Measurements from ENCODE around the gene B3GLCT.
"Not testable (repeated sequence)": the region's sequence is repeated elsewhere in the genome, so short reads cannot be mapped to it uniquely, and the experiment has no call there.

B3GLCT gene

DNA sequence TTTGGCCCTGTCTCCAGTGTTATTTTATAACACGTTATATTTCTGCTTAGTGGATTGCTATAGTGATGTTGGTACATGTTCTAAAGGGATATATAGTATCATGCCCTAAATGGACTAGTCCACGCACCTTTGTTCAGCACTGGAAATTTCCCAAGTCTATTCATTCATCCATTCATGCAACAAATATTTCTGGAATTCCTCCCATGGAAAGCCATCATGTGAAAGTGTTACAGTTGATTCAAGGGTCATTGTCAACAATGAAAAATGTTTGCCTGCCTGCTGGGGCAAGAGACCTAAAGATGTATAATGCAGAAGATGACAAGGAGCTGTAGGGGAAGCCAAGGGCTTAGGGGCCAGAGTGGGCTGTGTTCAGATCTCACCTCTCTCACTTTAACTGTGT lies 27.2 kb upstream of the B3GLCT start:
- Mint-ChIP-seq H3K27ac (no peak overlapping the region), H3K4me1 (peaks cover 14% of the 10 kb centered on the region), H3K27me3 (no peaks in the 10 kb centered on the region), H3K36me3 (no peaks in the 10 kb centered on the region), H3K4me3 (no peak overlapping the region), H3K9me3 (peaks cover 4% of the 10 kb centered on the region)
- no peak for DNase-seq
- CTCF ChIA-PET, result no interaction called here

DNA sequence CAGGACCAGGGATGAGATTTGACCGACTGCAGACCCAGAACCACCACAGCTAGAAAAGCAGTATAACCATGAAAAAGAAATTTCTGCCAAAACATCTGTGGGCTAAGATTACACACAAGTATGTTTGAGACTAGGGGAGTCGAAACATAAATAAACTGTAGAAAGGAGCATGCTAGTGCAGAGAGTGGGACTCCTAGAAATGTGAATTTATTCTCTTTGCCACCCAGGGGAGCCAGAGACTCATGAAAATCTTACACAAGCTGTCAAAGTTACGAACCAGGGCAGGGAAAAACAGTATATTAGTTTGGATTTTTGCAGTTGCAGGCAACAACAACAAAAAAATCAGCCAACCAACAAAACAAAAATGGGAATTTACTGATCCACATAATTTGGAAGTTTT lies 25.8 kb upstream of the B3GLCT start:
- Mint-ChIP-seq H3K27me3 (no peaks in the 10 kb centered on the region), H3K4me1 (peaks cover 12% of the 10 kb centered on the region), H3K27ac (no peak overlapping the region), H3K36me3 (no peaks in the 10 kb centered on the region), H3K4me3 (no peak overlapping the region), H3K9me3 (peaks cover 4% of the 10 kb centered on the region)
- no peak for DNase-seq
- CTCF ChIA-PET, result interaction anchor here (0.6 to 0.9 kb wide), 2 partner anchors 8 to 309 kb away, joined by 3 read pairs; no protein-coding TSS in a partner anchor

DNA sequence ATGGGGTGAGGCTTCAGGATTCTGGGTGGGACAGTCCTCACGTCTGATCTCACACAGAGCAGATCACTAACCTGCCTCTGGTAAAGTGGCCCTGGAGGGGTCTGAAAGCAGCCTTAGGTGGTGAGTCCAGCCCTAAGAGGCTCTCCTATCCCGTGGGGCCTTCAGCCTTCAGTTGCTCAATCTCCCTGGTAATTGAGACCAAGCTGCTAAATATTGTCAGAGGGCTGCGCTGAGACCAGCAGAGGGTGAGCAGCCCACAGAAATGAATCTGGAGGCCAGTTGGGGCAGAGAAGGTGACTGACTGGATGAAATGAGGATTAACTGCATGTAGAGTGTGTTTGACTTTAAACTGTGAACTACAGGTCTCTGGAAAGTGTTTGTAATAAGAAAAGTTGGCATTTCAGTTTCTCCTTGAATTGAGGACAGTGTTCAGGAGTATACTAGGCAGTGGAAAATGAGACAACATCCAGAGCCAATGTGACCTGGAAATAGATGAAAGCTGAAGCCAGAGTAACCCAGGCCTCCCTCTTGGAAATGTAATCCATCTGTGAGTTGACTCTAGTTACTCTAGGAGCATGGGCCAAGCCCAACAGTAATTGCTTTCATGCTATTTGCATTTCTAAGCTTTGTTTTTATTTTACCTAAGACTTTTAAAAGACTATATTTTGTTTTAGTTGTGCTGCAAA lies 23.8 kb upstream of the B3GLCT start:
- CTCF ChIA-PET, result interaction anchor here (1.0 kb wide), 1 partner anchor 23 kb away, joined by 4 read pairs; the partner anchor contains the start of gene B3GLCT
- Mint-ChIP-seq H3K9me3 (peaks cover 4% of the 10 kb centered on the region), H3K27ac (no peak overlapping the region), H3K4me3 (no peak overlapping the region), H3K36me3 (no peaks in the 10 kb centered on the region), H3K27me3 (no peaks in the 10 kb centered on the region), H3K4me1 (peaks cover 2% of the 10 kb centered on the region)
- no peak for DNase-seq

DNA sequence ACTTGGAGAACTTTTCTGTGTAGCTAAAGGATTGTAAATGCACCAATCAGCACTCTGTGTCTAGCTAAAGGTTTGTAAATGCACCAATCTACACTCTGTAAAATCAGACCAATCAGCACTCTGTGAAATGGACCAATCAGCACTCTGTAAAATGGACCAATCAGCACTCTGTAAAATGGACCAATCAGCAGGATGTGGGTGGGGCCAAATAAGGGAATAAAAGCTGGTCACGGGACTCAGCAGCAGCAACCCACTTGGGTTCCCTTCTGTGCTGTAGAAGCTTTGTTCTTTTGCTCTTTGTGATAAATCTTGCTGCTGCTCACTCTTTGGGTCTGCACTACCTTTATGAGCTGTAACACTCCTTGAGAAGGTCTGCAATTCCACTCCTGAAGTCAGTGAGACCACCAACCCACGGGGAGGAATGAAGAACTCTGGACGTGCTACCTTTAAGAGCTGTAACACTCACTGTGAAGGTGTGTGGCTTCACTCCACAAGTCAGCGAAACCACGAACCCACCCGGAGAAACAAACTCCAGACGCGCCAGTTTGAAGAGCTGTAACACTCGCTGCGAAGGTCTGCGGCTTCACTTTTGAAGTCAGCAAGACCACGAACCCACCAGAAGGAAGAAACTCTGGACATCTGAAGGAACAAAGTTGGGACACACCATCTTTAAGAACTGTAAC lies 21.8 kb upstream of the B3GLCT start:
- DNase-seq, CTCF ChIA-PET, H3K27ac Mint-ChIP-seq, H3K4me3 Mint-ChIP-seq, H3K36me3 Mint-ChIP-seq, H3K27me3 Mint-ChIP-seq, H3K4me1 Mint-ChIP-seq, H3K9me3 Mint-ChIP-seq: not testable (repeated sequence)

DNA sequence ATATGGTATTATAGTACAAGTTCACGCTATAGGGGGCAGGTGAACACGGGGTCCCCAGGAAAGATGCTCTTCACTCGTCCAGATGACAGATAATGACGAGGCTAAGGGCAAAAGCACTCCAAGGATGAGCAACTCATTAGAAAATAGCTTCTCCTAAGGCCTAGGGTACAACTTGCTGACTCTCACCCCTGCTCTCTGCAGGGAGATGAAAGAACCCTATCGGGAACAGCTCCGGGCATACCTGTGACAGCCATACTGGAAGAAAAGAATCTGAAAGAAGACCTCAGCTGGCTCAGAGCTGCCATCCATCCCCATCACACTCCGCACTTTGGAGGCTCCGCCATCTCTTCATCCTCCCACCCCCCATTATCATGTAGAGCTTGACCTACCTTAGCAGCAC lies 20.5 kb upstream of the B3GLCT start:
- no peak for DNase-seq
- Mint-ChIP-seq H3K27me3 (no peaks in the 10 kb centered on the region), H3K27ac (no peak overlapping the region), H3K9me3 (peaks cover 4% of the 10 kb centered on the region), H3K4me3 (no peak overlapping the region), H3K36me3 (no peaks in the 10 kb centered on the region), H3K4me1 (no peaks in the 10 kb centered on the region)
- CTCF ChIA-PET, result no interaction called here

DNA sequence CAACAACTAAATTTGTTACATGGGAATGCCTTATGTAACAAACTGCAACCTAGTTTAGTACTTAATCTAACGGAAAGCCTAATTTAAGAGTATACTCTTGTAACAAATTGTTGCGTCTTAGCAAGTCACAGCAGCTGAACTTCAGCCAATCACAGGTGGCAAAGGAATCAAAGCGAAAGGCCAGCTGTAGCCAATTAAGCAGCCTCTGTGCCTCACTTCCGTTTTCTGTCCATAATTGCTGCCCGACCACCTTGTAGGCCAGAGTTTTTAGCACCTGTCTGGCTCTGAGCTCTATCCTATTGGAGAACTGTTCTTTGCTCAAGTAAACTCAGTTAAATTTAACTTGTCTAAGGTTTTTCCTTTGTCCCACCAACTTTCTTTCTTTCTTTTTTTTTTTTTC lies 20.0 kb upstream of the B3GLCT start:
- no peak for DNase-seq
- Mint-ChIP-seq H3K4me1 (no peaks in the 10 kb centered on the region), H3K36me3 (no peaks in the 10 kb centered on the region), H3K27ac (no peak overlapping the region), H3K4me3 (no peak overlapping the region), H3K27me3 (no peaks in the 10 kb centered on the region), H3K9me3 (peaks cover 4% of the 10 kb centered on the region)
- CTCF ChIA-PET, result no interaction called here

DNA sequence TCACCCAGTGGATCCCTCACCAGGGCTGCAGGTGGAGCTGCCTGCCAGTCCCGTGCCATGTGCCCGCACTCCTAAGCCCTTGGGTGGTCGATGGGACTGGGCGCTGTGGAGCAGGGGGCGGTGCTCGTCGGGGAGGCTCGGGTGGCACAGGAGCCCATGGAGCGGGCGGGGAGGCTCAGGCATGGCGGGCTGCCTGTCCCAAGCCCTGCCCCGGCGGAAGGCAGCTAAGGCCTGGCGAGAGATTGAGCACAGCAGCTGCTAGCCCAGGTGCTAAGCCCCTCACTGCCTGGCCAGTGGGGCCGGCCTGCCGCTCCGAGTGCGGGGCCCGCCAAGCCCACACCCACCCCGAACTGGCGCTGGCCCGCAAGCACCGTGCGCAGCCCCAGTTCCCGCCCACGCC lies 16.8 kb upstream of the B3GLCT start:
- H3K4me3 Mint-ChIP-seq, result no peak overlapping the region

DNA sequence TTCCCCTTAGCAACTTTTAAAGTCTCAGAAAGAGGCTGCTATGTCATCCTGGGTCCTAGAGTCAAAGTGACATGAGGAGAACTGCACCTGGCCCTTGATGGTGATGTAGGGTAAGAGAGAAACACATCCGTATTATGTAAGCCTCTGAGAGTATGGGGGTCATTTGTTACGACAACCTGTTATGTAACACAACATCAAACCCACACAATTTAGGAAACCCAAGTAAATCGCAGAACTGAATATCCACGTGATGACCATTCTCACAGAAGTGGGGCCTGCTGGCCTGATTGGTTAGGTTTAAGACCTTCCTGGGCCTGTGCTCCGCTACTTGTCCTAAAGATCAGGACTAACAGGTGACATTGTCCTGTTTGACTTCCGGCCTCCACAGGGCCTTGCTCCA lies 15.3 kb upstream of the B3GLCT start:
- CTCF ChIA-PET, result no interaction called here
- Mint-ChIP-seq H3K27ac (no peak overlapping the region), H3K9me3 (no peaks in the 10 kb centered on the region), H3K4me1 (no peaks in the 10 kb centered on the region), H3K36me3 (no peaks in the 10 kb centered on the region), H3K4me3 (no peak overlapping the region), H3K27me3 (peaks cover 20% of the 10 kb centered on the region)
- no peak for DNase-seq

More for the DNA sequence above, 16.8 kb upstream of the B3GLCT start:
- H3K9me3 Mint-ChIP-seq, result no peaks in the 10 kb centered on the region
- no peak overlapping the region for H3K27ac Mint-ChIP-seq
- CTCF ChIA-PET, result interaction anchor here (1.0 kb wide), 1 partner anchor 9 kb away, joined by 3 read pairs; no protein-coding TSS in a partner anchor
- H3K36me3 Mint-ChIP-seq, result no peaks in the 10 kb centered on the region
- peaks cover 5% of the 10 kb centered on the region for H3K27me3 Mint-ChIP-seq
- H3K4me1 Mint-ChIP-seq, result no peaks in the 10 kb centered on the region
- DNase-seq, result no peak

DNA sequence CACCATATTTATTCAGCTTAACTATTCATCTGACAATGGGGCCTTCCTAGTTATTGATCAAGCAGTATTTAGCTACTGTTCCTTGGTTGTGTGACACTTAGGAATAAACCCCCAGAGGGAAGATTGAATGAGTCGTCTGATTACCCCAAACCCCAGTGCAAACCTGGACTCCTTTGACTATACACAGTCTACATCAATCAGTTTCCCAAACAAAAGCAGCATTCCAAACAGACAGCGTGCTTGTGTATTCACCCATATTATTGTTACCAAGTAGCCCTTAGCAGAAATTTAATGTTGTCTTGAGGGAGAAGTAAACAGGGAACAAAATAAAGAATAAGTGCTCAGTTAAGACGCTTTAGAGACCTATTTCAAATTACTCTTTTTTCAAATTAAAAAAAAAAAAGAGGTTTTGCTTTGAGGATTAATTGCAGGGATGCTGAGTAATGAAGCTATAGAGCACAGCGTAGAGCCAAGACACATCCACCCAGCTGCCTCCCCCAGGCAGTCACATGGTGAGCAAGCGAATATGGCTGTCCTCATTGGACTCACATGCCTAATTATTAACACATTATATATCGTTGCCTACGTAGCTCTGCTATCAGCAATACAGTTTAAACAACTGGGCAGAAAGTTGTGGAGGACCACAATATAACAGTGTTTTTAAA lies 14.7 kb upstream of the B3GLCT start:
- Mint-ChIP-seq H3K36me3 (no peaks in the 10 kb centered on the region), H3K9me3 (no peaks in the 10 kb centered on the region), H3K27me3 (peaks cover 25% of the 10 kb centered on the region), H3K4me1 (no peaks in the 10 kb centered on the region), H3K27ac (no peak overlapping the region), H3K4me3 (no peak overlapping the region)
- CTCF ChIA-PET, result no interaction called here
- DNase-seq, result no peak

DNA sequence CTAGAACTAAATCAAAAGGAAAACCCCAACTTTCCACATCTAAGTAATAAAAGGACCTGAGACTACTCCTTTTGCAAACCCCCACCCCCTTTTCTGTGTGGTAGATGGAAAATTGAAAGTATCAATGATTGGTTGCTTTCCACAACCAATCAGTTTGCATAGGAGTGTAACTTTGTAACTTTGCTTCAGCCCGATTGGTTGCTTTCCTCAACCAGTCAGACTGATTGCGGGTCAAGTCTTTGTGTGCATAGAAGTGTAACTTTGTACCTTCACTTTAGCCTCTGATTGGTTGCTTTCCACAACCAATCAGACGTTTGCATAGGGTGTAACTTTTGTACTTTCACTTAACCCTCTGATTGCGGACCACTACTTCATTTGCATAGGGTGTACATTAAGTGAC lies 8.0 kb upstream of the B3GLCT start:
- DNase-seq, result no peak
- Mint-ChIP-seq H3K27me3 (peaks cover 37% of the 10 kb centered on the region), H3K36me3 (no peaks in the 10 kb centered on the region), H3K4me1 (no peaks in the 10 kb centered on the region), H3K27ac (no peak overlapping the region), H3K9me3 (no peaks in the 10 kb centered on the region), H3K4me3 (no peak overlapping the region)
- CTCF ChIA-PET, result no interaction called here

DNA sequence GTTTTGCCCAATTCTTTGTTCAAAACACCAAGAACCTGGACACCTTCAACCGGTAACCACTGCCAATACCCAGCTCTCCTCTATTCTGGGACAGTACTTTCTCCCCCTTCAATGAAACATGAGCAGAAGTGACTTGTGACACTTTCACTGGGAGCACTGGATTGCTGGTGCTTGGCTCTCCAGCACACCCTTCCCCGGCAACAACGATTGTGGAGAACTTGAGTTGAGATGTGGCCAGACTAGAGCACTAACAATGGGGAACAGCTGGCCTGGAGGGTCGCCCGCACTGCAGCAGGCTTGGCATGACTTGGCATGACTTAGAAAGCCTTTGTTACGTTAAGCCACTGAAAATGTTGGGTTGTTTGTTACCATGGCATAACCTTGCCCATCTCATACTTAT lies 7.5 kb upstream of the B3GLCT start:
- Mint-ChIP-seq H3K27ac (no peak overlapping the region), H3K4me3 (no peak overlapping the region), H3K9me3 (no peaks in the 10 kb centered on the region), H3K36me3 (no peaks in the 10 kb centered on the region), H3K4me1 (no peaks in the 10 kb centered on the region), H3K27me3 (peaks cover 34% of the 10 kb centered on the region)
- no peak for DNase-seq
- CTCF ChIA-PET, result no interaction called here

DNA sequence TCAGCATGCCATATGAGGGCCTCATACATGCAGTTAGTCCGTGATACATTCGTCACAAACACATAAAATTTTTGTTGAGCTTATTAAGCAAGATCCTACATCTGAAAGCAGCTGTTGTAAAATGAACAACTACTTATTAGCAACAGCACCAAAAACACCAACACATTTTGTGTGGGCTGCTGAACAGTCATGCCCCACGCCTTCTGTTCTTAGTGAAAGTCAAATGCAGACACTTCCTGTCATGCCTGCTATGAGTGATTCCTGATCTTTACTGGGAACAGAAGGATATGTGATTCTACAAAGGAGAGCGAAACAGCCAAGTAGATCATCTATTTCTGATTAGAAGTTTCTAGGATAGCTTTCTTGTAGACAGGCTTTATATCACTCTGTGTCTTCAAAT lies 4.2 kb upstream of the B3GLCT start:
- Mint-ChIP-seq H3K36me3 (no peaks in the 10 kb centered on the region), H3K27me3 (peaks cover 24% of the 10 kb centered on the region), H3K4me1 (peaks cover 4% of the 10 kb centered on the region), H3K27ac (no peak overlapping the region), H3K9me3 (no peaks in the 10 kb centered on the region), H3K4me3 (no peak overlapping the region)
- CTCF ChIA-PET, result no interaction called here
- no peak for DNase-seq

DNA sequence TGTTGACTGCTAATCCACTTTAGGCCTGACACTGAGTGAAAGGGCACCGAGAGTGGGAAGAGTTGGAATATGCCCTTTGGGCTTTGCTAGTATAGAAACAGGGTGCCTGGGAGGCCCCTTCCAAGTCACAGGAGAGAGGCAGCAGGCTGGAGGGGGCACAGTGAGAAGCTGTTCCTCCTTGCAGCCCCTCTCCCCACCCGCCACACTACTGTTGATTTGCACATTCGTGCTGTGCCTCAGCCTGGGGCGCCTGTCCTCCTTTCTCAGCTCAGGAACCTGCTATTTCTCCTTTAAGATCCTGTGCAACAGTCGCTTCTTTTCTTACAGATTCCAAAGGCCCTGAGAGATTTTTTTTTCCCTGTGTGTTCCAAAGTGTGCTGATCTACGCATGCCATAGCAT lies 2.8 kb upstream of the B3GLCT start:
- Mint-ChIP-seq H3K4me3 (no peak overlapping the region), H3K27ac (no peak overlapping the region)
- CTCF ChIA-PET, result no interaction called here

DNA sequence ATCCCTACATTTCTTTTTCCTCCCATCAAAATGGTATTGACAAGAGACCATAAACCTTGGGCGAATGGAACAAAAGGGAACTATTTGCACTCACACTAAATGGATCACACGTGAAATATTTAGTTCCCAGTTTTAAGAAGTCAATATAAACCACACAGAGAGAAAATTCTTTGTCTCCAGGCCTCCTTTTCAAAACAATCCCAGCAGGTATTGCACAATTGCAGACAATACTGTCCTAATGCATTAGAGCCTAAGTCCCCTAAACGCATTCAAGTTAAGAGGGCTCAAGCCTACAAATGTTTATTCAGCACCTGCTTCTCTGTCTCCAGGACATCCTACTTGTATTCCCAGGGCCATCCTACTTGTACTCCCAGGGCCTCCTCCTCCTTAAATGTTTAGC lies 1.3 kb upstream of the B3GLCT start:
- Mint-ChIP-seq H3K27me3 (peaks cover 16% of the 10 kb centered on the region), H3K9me3 (no peaks in the 10 kb centered on the region), H3K4me3 (no peak overlapping the region), H3K4me1 (peaks cover 11% of the 10 kb centered on the region), H3K27ac (no peak overlapping the region), H3K36me3 (no peaks in the 10 kb centered on the region)
- CTCF ChIA-PET, result no interaction called here
- DNase-seq, result no peak

More for the DNA sequence above, 2.8 kb upstream of the B3GLCT start:
- DNase-seq, result no peak
- H3K36me3 Mint-ChIP-seq, result no peaks in the 10 kb centered on the region
- peaks cover 16% of the 10 kb centered on the region for H3K27me3 Mint-ChIP-seq
- peaks cover 11% of the 10 kb centered on the region for H3K4me1 Mint-ChIP-seq
- H3K9me3 Mint-ChIP-seq, result no peaks in the 10 kb centered on the region

DNA sequence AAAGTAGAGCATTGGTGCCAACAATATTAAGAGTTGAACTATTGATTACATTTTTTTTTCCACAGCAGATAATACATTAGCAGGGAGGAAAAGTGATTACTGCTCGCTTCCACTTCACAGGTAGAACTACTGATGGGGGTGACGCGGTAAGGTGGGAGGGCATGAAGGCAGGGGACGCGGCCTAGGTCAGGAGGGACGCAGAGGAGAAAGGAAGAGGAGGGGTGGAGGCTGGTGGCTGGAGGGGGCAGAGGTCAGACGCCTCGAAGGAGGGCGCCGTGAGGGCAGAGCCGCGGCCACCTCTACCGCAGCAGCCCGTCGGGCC lies 287 bp upstream of the B3GLCT start:
- no peak for DNase-seq
- Mint-ChIP-seq H3K4me3 (peak overlapping the region; percentile 84), H3K36me3 (no peaks in the 10 kb centered on the region), H3K4me1 (peaks cover 15% of the 10 kb centered on the region), H3K27me3 (peaks cover 16% of the 10 kb centered on the region), H3K9me3 (no peaks in the 10 kb centered on the region), H3K27ac (peak overlapping the region; percentile 92)
- CTCF ChIA-PET, result interaction anchor here (1.1 to 1.2 kb wide), 3 partner anchors 11 to 225 kb away, joined by 4 to 5 read pairs (median 4); no protein-coding TSS in a partner anchor
